Measurements from ENCODE around the gene CCDC183.
"Not testable (repeated sequence)": the region's sequence is repeated elsewhere in the genome, so short reads cannot be mapped to it uniquely, and the experiment has no call there.

Gene CCDC183

DNA sequence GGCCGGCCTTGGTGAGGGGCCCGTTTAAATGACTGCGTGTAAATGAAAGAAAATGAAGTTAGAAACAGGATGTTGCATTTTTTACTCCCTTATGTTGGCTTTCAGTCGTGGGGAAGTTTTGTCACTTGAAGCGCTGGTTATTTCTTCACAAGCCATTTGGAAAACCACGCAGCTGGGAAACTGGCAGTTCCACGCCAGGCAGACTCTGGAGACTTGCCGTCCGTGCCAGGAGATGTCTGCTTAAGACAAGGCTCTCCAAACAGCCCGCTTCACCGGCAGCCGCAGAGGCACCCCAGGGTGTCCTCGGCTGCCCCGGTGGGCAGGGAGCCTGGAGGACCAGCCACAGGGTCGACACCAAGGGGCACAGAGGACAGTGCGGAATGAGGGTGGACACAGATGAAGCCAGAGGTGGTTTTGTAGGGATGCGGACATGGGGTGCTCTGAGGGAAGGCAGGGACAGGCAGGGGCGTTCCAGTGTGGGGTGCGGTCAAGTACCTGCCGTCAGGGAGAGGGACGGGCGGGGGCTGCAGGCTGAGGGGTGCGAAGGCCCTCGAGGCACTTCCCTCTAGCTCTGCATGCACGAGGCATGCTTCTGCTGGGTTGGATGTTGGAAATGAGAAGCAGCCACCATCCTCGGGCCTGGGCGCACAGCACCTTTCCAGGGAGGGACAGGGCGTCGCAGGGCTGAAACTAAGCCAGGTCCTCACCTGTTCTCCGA, 35.0 kb downstream of the CCDC183 start:
- TF ChIP-seq CTCF (IDR thresholded peaks at IDR 0.05; ENCODE audit: low read depth, low read length), result no peak
- no peak for TF ChIP-seq POLR2A (IDR thresholded peaks at IDR 0.05; ENCODE audit: extremely low read depth, insufficient read length)
- TF ChIP-seq, protein P1, sequence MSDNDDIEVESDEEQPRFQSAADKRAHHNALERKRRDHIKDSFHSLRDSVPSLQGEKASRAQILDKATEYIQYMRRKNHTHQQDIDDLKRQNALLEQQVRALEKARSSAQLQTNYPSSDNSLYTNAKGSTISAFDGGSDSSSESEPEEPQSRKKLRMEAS (IDR thresholded peaks at IDR 0.05; ENCODE audit: low read depth, low read length), result no peak
- TF ChIP-seq MYC (IDR thresholded peaks at IDR 0.05; ENCODE audit: low read depth, low read length), result no peak
- DNase-seq (ENCODE audit: low read depth), result no peak
- no peak overlapping the region for H3K4me3 ChIP-seq (ENCODE audit: low read depth, low read length)

DNA sequence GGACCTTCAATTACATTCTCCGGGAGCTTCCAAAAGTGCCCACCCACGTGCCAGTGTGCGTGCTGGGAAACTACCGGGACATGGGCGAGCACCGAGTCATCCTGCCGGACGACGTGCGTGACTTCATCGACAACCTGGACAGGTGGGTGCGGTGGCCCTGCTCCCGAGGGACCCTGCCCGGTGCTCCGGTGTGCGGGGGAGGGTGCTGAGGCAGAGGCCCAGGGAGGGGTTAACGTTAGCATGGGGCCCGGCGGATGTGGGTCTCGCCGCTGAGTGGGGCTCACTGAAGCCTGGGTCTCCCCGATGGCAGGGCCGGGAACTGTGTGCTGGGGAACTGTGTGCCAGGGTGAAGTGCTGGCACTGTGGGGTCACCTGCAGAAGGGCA, 35.6 kb downstream of the CCDC183 start:
- no peak for DNase-seq (ENCODE audit: low read depth)

GRCh38 chr9:136832581-136832980, 36.4 kb downstream of the CCDC183 start:
- TF ChIP-seq, protein P1 (IDR thresholded peaks at IDR 0.05; ENCODE audit: low read depth, low read length), result no peak
- TF ChIP-seq POLR2A (IDR thresholded peaks at IDR 0.05; ENCODE audit: extremely low read depth, insufficient read length) (no peak), CTCF (IDR thresholded peaks at IDR 0.05; ENCODE audit: low read depth, low read length) (no peak), MYC (IDR thresholded peaks at IDR 0.05; ENCODE audit: low read depth, low read length) (no peak)
- H3K4me3 ChIP-seq (ENCODE audit: low read depth, low read length), result no peak overlapping the region
- no peak for DNase-seq (ENCODE audit: low read depth)

More for the DNA sequence above, 35.6 kb downstream of the CCDC183 start:
- TF ChIP-seq MYC (IDR thresholded peaks at IDR 0.05; ENCODE audit: low read depth, low read length) (no peak), POLR2A (IDR thresholded peaks at IDR 0.05; ENCODE audit: extremely low read depth, insufficient read length) (no peak), CTCF (IDR thresholded peaks at IDR 0.05; ENCODE audit: low read depth, low read length) (no peak)
- TF ChIP-seq, protein P1 (IDR thresholded peaks at IDR 0.05; ENCODE audit: low read depth, low read length), result no peak
- H3K4me3 ChIP-seq (ENCODE audit: low read depth, low read length), result no peak overlapping the region

- DNase-seq (ENCODE audit: low read depth); H3K4me3 ChIP-seq (ENCODE audit: low read depth, low read length): not testable (repeated sequence)
Observed at GRCh38 chr9:136833381-136834048, 37.4 kb downstream of the CCDC183 start.

DNA sequence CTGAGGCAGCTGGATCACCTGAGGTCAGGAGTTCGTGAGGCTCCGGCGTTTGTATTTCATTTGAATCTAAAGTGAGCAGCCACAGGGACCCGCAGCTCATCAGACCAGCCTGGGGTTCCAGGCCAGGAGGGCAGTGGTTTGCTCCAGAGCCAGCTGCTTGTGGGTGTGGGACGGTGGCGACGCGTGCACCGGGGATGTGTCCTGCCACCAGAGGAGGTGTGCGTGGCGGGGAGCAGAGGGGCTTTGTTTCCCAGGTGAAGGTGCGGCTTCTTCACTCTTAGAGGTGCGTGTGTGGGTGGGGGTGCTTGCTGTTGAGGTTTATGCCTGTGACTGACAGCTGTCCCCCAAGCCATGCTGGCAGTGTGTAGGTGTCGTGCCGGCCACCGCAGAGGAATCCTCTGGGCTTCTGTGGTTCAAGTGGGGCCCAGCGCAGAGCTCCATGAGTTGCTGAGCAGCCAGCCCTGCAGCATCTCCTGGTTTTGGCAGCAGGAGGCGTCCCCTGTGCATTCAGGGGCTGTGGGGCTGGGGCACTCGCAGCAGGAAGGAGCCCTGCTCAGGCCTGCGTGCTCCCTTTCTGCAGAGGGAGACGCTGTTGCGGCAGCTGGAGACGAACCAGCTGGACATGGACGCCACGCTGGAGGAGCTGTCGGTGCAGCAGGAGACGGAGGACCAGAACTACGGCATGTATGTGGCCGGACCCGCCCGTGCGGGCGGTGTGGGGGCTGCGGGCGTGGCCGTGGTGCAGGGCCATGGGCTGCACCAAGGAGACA, 39.2 kb downstream of the CCDC183 start:
- no peak for DNase-seq (ENCODE audit: low read depth)
- H3K4me3 ChIP-seq (ENCODE audit: low read depth, low read length), result no peak overlapping the region
- TF ChIP-seq POLR2A (IDR thresholded peaks at IDR 0.05; ENCODE audit: extremely low read depth, insufficient read length), result no peak
- TF ChIP-seq, protein P1 (IDR thresholded peaks at IDR 0.05; ENCODE audit: low read depth, low read length), result no peak
- TF ChIP-seq MYC (IDR thresholded peaks at IDR 0.05; ENCODE audit: low read depth, low read length), result no peak
- TF ChIP-seq CTCF (IDR thresholded peaks at IDR 0.05; ENCODE audit: low read depth, low read length), result no peak
